HepG2 (cell line): ENCODE data around the gene P4HTM. TPM values are rescaled to one million over a fixed set of nuclear protein-coding genes. Genes with fewer than 3 reads are reported as not detected.

ENCODE experiments used
- ARID4A ChIP-seq: sonication (generic); formaldehyde crosslinking; IDR thresholded peaks from 2 replicates; pipeline ENCODE4 v1.5.0; 2020; ENCODE audit warnings: mild to moderate bottlenecking, missing genetic modification reagents, borderline replicate concordance
- ATF7-NPFF ChIP-seq: sonication (generic); formaldehyde crosslinking; IDR thresholded peaks from 2 replicates; pipeline ENCODE4 v1.8.1; 2023; ENCODE audit warnings: mild to moderate bottlenecking, low read depth, missing genetic modification reagents, moderate library complexity
- MEIS2 ChIP-seq: sonication (generic); formaldehyde crosslinking; IDR thresholded peaks from 2 replicates; pipeline ENCODE4 v1.9.0; 2021; ENCODE audit warnings: mild to moderate bottlenecking, missing genetic modification reagents
- MXD1 ChIP-seq: sonication (generic); formaldehyde crosslinking; IDR thresholded peaks from 2 replicates; pipeline ENCODE4 v1.4.0; 2020; ENCODE audit warnings: mild to moderate bottlenecking, missing genetic modification reagents
- PPARG ChIP-seq: conservative IDR thresholded peaks from 2 replicates; pipeline ENCODE4 v1.6.1; 2016; ENCODE audit warnings: missing biosample characterization, missing genetic modification reagents
- RNF219 ChIP-seq: sonication (generic); formaldehyde crosslinking; IDR thresholded peaks from 2 replicates; pipeline ENCODE4 v1.5.0; 2020; ENCODE audit warnings: mild to moderate bottlenecking, missing genetic modification reagents
- STAG1 ChIP-seq: sonication (generic); formaldehyde crosslinking; IDR thresholded peaks from 2 replicates; pipeline ENCODE4 v1.4.0; 2020; ENCODE audit warnings: missing genetic modification reagents
- TAF15 ChIP-seq: fragments of 200-400 bp; formaldehyde crosslinking; IDR thresholded peaks from one replicate; pipeline ENCODE4 v1.6.1; 2018; ENCODE audit warnings: mild to moderate bottlenecking, low read depth, low read length; ENCODE audit not compliant: poor library complexity, severe bottlenecking
- YEATS2 ChIP-seq: sonication (generic); formaldehyde crosslinking; IDR thresholded peaks from 2 replicates; pipeline ENCODE4 v1.4.0; 2020; ENCODE audit warnings: missing genetic modification reagents, borderline replicate concordance
- ZNF142 ChIP-seq: sonication (generic); formaldehyde crosslinking; IDR thresholded peaks from 2 replicates; pipeline ENCODE4 v1.4.0; 2020; ENCODE audit warnings: missing genetic modification reagents
- ZNF546 ChIP-seq: sonication (generic); formaldehyde crosslinking; conservative IDR thresholded peaks from 2 replicates; pipeline ENCODE4 v1.8.1; 2023; ENCODE audit warnings: mild to moderate bottlenecking, missing genetic modification reagents
- ZNF749 ChIP-seq: sonication (generic); formaldehyde crosslinking; IDR thresholded peaks from 2 replicates; pipeline ENCODE4 v1.8.0; 2022; ENCODE audit warnings: mild to moderate bottlenecking, missing genetic modification reagents, moderate library complexity, borderline replicate concordance
- polyA plus RNA-seq, 8 experiments: library from polyadenylated mRNA; depleted of rRNA in 3 of 8; stranded (reverse) in 7 of 8; unstranded in 1 of 8; fragments of >200 nt; fragmentation: Illumina TruSeq in 4 of 8; extraction: Trizol in 4 of 8; gene quantifications; 2 replicates each; pipeline versions ENCODE4 v1.2.1 to v1.2.3, GENCODE V29; 2011 to 2016; ENCODE audit warnings: low read depth in 4 of 8, missing spikeins in 1 of 8, mixed read lengths in 1 of 8; ENCODE audit not compliant: insufficient read depth in 1 of 8
- total RNA-seq, 5 experiments: library from RNA; depleted of rRNA; stranded (reverse); fragments of >200 nt; fragmentation: Illumina TruSeq; extraction: Trizol; gene quantifications; 2 replicates each; pipeline ENCODE4 v1.2.3, GENCODE V29; 2016; ENCODE audit warnings: low read depth in 1 of 5

The P4HTM gene
- total and polyA plus RNA-seq, 2 of the 13 experiments (the other 11 are each of a cell fraction or from before 2014, with no cell fraction given), result 0.01 TPM; not detected in 1

- TF ChIP-seq RNF219 (CRISPR knock-in tag) (no peak), ZNF546 (CRISPR knock-in tag) (no peak), PPARG (no peak), ZNF142 (CRISPR knock-in tag) (peak; percentile 46; the same call in 1 of the 2 replicates), TAF15 (peak; percentile 30), YEATS2 (CRISPR knock-in tag) (peak; percentile 50; the same call in 1 of the 2 replicates), MEIS2 (CRISPR knock-in tag) (peak; percentile 64; the same call in 1 of the 2 replicates), ZNF749 (0 out of 2 replicates have a peak, but pooled peaks have one; percentile 67), ATF7-NPFF (CRISPR knock-in tag) (no peak; the same call in 1 of the 2 replicates), ARID4A (CRISPR knock-in tag) (peak; percentile 96), STAG1 (CRISPR knock-in tag) (no peak), MXD1 (CRISPR knock-in tag) (peak; percentile 75)
Observed at GRCh38 chr3:49017971-49018706, 28.1 kb downstream of the P4HTM start, which contains the start of gene DALRD3 (continued).
